ENCODE results near the gene EPHA3.

GRCh38 chr3:89113893-89114840 is 6.7 kb downstream of the EPHA3 start:
- TF ChIP-seq MYC (IDR thresholded peaks at IDR 0.05; ENCODE audit: low read depth, low read length) (no peak), CTCF (IDR thresholded peaks at IDR 0.05; ENCODE audit: low read depth, low read length) (no peak)
